HUDEP-2 (cell line): ENCODE results near the gene PILRB.

Experiments
- DNase-seq, 76 experiments: peaks; one replicate each; lab custom pipeline; 2025; ENCODE audit not compliant: unreplicated experiment in 76 of 76; lab: John Stamatoyannopoulos, UW

PILRB gene

DNA sequence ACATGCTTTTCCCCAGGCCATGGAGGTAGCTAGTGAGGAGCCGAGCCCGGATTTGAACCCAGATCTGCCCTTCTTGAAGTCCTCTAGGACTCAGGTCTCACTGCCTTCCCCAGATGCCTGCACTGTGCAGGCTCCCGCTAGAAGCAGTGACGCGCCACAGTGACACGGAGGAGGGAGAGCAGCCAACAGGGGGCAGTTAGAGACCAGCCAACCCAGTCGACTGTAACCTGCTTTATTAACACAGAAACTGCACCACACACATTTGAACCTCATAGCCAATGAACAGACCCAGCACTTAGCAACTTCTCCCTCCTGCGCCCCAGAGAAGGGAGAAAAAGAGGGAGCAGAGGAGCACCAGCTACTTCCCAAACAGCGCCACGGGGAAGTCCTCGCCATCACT lies 42.7 kb downstream of the PILRB start:
- peak in 27 of 76 experiments; percentile 2 to 33 (median 11) for DNase-seq

GRCh38 chr7:100401811-100402210 lies 43.9 kb downstream of the PILRB start:
- DNase-seq = no peak

- DNase-seq = no peak
Observed at GRCh38 chr7:100402241-100402640, 44.3 kb downstream of the PILRB start.

DNA sequence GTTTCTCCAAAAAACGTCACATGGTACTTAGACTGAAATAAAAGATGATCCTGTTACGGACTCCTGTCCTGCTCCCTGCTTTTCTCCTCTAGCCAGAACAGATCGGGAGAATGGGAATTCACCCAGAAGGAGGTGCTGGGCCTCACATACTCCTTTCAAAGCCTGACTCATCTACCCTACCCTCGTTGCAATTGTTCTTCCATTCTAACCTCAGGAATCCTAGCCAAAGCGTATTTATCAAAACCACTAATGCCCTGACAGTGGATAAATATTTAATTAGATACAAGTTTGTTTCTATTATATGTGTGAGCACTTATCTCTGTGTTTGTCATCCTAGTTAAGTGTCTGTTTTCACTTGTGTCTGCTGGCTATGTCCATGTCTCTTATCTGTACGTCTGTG lies 48.9 kb downstream of the PILRB start:
- DNase-seq = no peak

- DNase-seq = peak in 29 of 76 experiments; percentile 9 to 57 (median 32)
Observed at GRCh38 chr7:100407285-100408180, 49.6 kb downstream of the PILRB start.

- no peak for DNase-seq
Observed at GRCh38 chr7:100411101-100411500, 53.2 kb downstream of the PILRB start.

DNA sequence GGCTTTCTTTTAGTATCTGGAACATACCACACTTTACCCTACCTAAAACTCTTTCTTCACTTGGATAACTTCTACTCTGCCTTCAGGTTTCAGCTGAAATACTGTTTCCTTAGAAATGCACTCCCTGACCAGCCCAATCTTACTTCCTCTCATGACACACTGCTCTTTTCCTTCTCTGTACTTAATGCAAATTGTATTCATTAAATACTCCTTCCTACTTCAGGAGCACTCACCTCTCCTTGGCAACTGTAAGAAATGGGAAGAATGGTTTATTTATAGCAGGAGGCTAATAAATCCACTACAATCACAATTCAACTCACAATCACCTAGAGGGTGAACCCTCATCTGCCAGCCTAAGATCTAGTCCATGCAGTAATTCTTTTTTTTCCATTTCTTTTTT lies 55.4 kb downstream of the PILRB start:
- no peak for DNase-seq

DNA sequence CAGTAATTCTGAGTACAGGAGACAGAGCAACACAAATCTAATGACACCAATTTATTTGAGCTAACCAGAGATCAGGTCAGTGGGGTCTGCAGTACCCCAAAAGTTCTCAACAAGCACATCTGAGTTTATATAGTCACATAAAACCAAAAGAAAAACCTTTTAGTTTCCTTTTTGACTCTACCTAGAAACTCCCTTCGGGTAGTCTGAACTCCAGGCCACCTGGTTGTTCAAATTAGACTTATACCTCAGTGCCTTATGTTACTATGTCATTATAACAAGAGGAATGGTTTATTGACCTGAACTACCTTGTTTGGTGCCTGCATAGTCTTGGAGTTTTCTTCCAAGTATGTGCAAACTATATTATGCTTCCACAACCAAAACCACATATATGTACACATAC lies 56.0 kb downstream of the PILRB start:
- DNase-seq = no peak

DNA sequence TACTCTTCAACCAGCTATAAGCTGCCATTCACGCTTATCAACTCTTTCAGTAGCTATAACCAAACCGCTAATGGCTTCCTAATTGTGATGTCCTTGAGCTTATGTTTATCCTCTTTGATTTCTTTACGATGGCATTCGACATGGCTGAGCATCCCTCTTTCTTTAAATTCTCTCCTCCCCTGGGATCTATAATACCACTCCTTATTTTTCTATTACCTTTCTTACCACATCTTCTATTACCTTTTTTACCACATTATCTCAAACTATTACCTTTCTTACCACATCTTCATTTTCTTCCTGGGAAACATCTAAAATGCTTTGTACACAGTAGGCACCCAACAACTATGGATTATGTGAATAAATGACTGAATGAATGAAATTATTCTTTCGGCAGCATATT lies 57.5 kb downstream of the PILRB start:
- DNase-seq = no peak
